ENCODE results near the gene SARM1.
A peak's percentile ranks its signal among the peaks of the same experiment; 100 is the strongest.

Gene SARM1

GRCh38 chr17:28357061-28357900 is 14.2 kb upstream of the SARM1 start, which contains the start of gene POLDIP2:
POLDIP2 (minus strand) TSS chr17:28357527; CDS start chr17:28357448, 79 bp downstream.
- peaks cover 2% of the 10 kb centered on the region for H3K36me3 ChIP-seq (replicated peaks; ENCODE audit: insufficient read depth, low read length)
- peak within 1 kb of the TSS; percentile 94 for H3K9ac ChIP-seq (ENCODE audit: low read length)
- peak within 1 kb of the TSS; percentile 97 for H3K4me3 ChIP-seq (ENCODE audit: low read length)
- H2AFZ ChIP-seq (ENCODE audit: low read length), result peak within 1 kb of the TSS; percentile 85
- H3K9me2 ChIP-seq (replicated peaks; ENCODE audit: insufficient read depth, low read length), result no peaks in the 10 kb centered on the region
- H3K9me3 ChIP-seq (replicated peaks; ENCODE audit: insufficient read depth, low read length), result no peaks in the 10 kb centered on the region
- peak within 1 kb of the TSS; percentile 28; the same call in 1 of the 2 replicates for H3K27ac ChIP-seq (ENCODE audit: low read length)
- TF ChIP-seq EZH2phosphoT487 (IDR thresholded peaks at IDR 0.05; ENCODE audit: low read length) (no peak), EZH2 (optimal IDR thresholded peaks at IDR 0.05; ENCODE audit: low read depth, low read length) (no peak), CTCF (IDR thresholded peaks at IDR 0.05; ENCODE audit: low read length) (no peak)
- peaks cover 18% of the 10 kb centered on the region for H3K4me1 ChIP-seq (ENCODE audit: low read length)
- H3K79me2 ChIP-seq (ENCODE audit: low read length), result peaks cover 38% of the 10 kb centered on the region
- H3K27me3 ChIP-seq (replicated peaks; ENCODE audit: insufficient read depth, low read length), result no peaks in the 10 kb centered on the region
- H4K20me1 ChIP-seq (ENCODE audit: insufficient read depth, low read length), result no peaks in the 10 kb centered on the region
- peak within 1 kb of the TSS; percentile 96 for H3K4me2 ChIP-seq (ENCODE audit: low read depth, low read length)
- DNase-seq, result peak; percentile 97
- H3F3A ChIP-seq (ENCODE audit: insufficient read depth, low read length), result no peaks in the 10 kb centered on the region

GRCh38 chr17:28357901-28358197 is 13.6 kb upstream of the SARM1 start:
- Histone ChIP-seq H3K9me2 (replicated peaks; ENCODE audit: insufficient read depth, low read length) (no peaks in the 10 kb centered on the region), H4K20me1 (ENCODE audit: insufficient read depth, low read length) (no peaks in the 10 kb centered on the region), H3K27me3 (replicated peaks; ENCODE audit: insufficient read depth, low read length) (no peaks in the 10 kb centered on the region), H3K4me2 (ENCODE audit: low read depth, low read length) (peak overlapping the region; percentile 96), H3K79me2 (ENCODE audit: low read length) (peaks cover 38% of the 10 kb centered on the region), H2AFZ (ENCODE audit: low read length) (peak overlapping the region; percentile 85), H3K4me3 (ENCODE audit: low read length) (peak overlapping the region; percentile 97), H3K36me3 (replicated peaks; ENCODE audit: insufficient read depth, low read length) (peaks cover 2% of the 10 kb centered on the region), H3F3A (ENCODE audit: insufficient read depth, low read length) (no peaks in the 10 kb centered on the region), H3K4me1 (ENCODE audit: low read length) (peaks cover 18% of the 10 kb centered on the region), H3K27ac (ENCODE audit: low read length) (peak overlapping the region; percentile 26; the same call in 1 of the 2 replicates), H3K9me3 (replicated peaks; ENCODE audit: insufficient read depth, low read length) (no peaks in the 10 kb centered on the region), H3K9ac (ENCODE audit: low read length) (peak overlapping the region; percentile 94)
- DNase-seq, result no peak
- TF ChIP-seq EZH2 (optimal IDR thresholded peaks at IDR 0.05; ENCODE audit: low read depth, low read length) (no peak), EZH2phosphoT487 (IDR thresholded peaks at IDR 0.05; ENCODE audit: low read length) (no peak), CTCF (IDR thresholded peaks at IDR 0.05; ENCODE audit: low read length) (no peak)

GRCh38 chr17:28363186-28363585 is 8.3 kb upstream of the SARM1 start:
- no peak overlapping the region for H3K27ac ChIP-seq (ENCODE audit: low read length)
- no peaks in the 10 kb centered on the region for H3K9me3 ChIP-seq (replicated peaks; ENCODE audit: insufficient read depth, low read length)
- H3K79me2 ChIP-seq (ENCODE audit: low read length), result peaks cover 14% of the 10 kb centered on the region
- H3K9ac ChIP-seq (ENCODE audit: low read length), result no peak overlapping the region
- no peak overlapping the region for H3K4me3 ChIP-seq (ENCODE audit: low read length)
- DNase-seq, result no peak
- no peaks in the 10 kb centered on the region for H4K20me1 ChIP-seq (ENCODE audit: insufficient read depth, low read length)
- peaks cover 6% of the 10 kb centered on the region for H3K4me1 ChIP-seq (ENCODE audit: low read length)
- H3K36me3 ChIP-seq (replicated peaks; ENCODE audit: insufficient read depth, low read length), result peaks cover 2% of the 10 kb centered on the region; the same call in 1 of the 2 replicates
- H3F3A ChIP-seq (ENCODE audit: insufficient read depth, low read length), result no peaks in the 10 kb centered on the region
- no peaks in the 10 kb centered on the region for H3K9me2 ChIP-seq (replicated peaks; ENCODE audit: insufficient read depth, low read length)
- no peak overlapping the region for H2AFZ ChIP-seq (ENCODE audit: low read length)
- TF ChIP-seq EZH2 (optimal IDR thresholded peaks at IDR 0.05; ENCODE audit: low read depth, low read length), result no peak
- no peak for TF ChIP-seq EZH2phosphoT487 (IDR thresholded peaks at IDR 0.05; ENCODE audit: low read length)
- no peak for TF ChIP-seq CTCF (IDR thresholded peaks at IDR 0.05; ENCODE audit: low read length)
- H3K27me3 ChIP-seq (replicated peaks; ENCODE audit: insufficient read depth, low read length), result no peaks in the 10 kb centered on the region
- no peak overlapping the region for H3K4me2 ChIP-seq (ENCODE audit: low read depth, low read length)
